NB4 (cell line): ENCODE data around the gene GADD45A.

ENCODE experiments used
- DNase-seq: peaks from one replicate; pipeline ENCODE4 v3.0.0; 2010; ENCODE audit warnings: low read depth
- H3K4me3 ChIP-seq: one replicate; pipeline ENCODE4 v1.5.1; 2011; ENCODE audit warnings: mild to moderate bottlenecking, low read depth, low read length, moderate library complexity
- CTCF ChIP-seq: IDR thresholded peaks from one replicate; pipeline ENCODE4 v1.5.1; 2012; ENCODE audit warnings: low read depth, low read length
- MAX ChIP-seq: IDR thresholded peaks from 2 replicates; pipeline ENCODE4 v1.6.1; 2011; ENCODE audit warnings: low read depth, low read length
- MYC ChIP-seq: IDR thresholded peaks from 2 replicates; pipeline ENCODE4 v1.6.1; 2011; ENCODE audit warnings: low read depth, low read length
- POLR2A ChIP-seq: IDR thresholded peaks from 2 replicates; pipeline ENCODE4 v1.6.1; 2011; ENCODE audit warnings: mild to moderate bottlenecking; ENCODE audit not compliant: insufficient read length; ENCODE audit errors: extremely low read depth

Gene GADD45A

GRCh38 chr1:67683766-67684525 is 1.1 kb upstream of the GADD45A start:
- no peak for TF ChIP-seq MAX
- no peak for TF ChIP-seq MYC
- no peak for TF ChIP-seq POLR2A
- TF ChIP-seq CTCF, result no peak
- DNase-seq, result no peak
- H3K4me3 ChIP-seq, result no peak overlapping the region

GRCh38 chr1:67684526-67685066 is 405 bp upstream of the GADD45A start:
- H3K4me3 ChIP-seq, result no peak overlapping the region
- TF ChIP-seq CTCF (no peak), MAX (no peak), POLR2A (no peak), MYC (no peak)
- DNase-seq, result no peak

- peak overlapping the region; percentile 74 for H3K4me3 ChIP-seq
- peak; percentile 70 for DNase-seq
- no peak for TF ChIP-seq CTCF
- TF ChIP-seq MAX, result no peak
- TF ChIP-seq POLR2A, result no peak
- TF ChIP-seq MYC, result no peak
Observed at GRCh38 chr1:67685558-67686266, 711 bp downstream of the GADD45A start.

- DNase-seq, result peak; percentile 93
- TF ChIP-seq MYC (peak; percentile 68), CTCF (no peak), MAX (peak; percentile 67)
- H3K4me3 ChIP-seq, result peak overlapping the region; percentile 74
Observed at GRCh38 chr1:67686267-67687197, 1.5 kb downstream of the GADD45A start.

- H3K4me3 ChIP-seq, result peak overlapping the region; percentile 74
- DNase-seq, result no peak
- no peak for TF ChIP-seq MAX
- no peak for TF ChIP-seq CTCF
- TF ChIP-seq MYC, result no peak
- no peak for TF ChIP-seq POLR2A
Observed at GRCh38 chr1:67687198-67687545, 2.2 kb downstream of the GADD45A start.
